OCI-LY1 (cell line): ENCODE data around the gene FHIT.

ENCODE experiments used
- H2AFZ ChIP-seq: fragments of 200-600 bp; sonication (generic), shearing (Covaris generic); 2 replicates; pipeline ENCODE4 v1.6.0; 2014; ENCODE audit warnings: antibody characterized with exemption, mild to moderate bottlenecking, low read length
- H3F3A ChIP-seq: fragments of 200-600 bp; sonication (generic), shearing (Covaris generic); 2 replicates; pipeline ENCODE4 v1.6.0; 2014; ENCODE audit warnings: mild to moderate bottlenecking, antibody characterized with exemption, low read length, moderate library complexity; ENCODE audit not compliant: insufficient read depth
- H3K27ac ChIP-seq: fragments of 200-600 bp; sonication (generic); 2 replicates; pipeline ENCODE4 v1.5.1; 2014; ENCODE audit warnings: low read length, mixed run types, mild to moderate bottlenecking, low read depth; ENCODE audit not compliant: poor library complexity, severe bottlenecking
- H3K27me3 ChIP-seq: fragments of 200-600 bp; sonication (generic); 2 replicates; pipeline ENCODE4 v1.6.0; 2014; ENCODE audit warnings: antibody characterized with exemption, mild to moderate bottlenecking, low read length, moderate library complexity; ENCODE audit not compliant: insufficient read depth
- H3K36me3 ChIP-seq: fragments of 200-600 bp; sonication (generic); 2 replicates; pipeline ENCODE4 v1.6.1; 2014; ENCODE audit warnings: mild to moderate bottlenecking, antibody characterized with exemption, low read length, moderate library complexity, mixed read lengths; ENCODE audit not compliant: insufficient read depth
- H3K4me1 ChIP-seq: fragments of 200-600 bp; sonication (generic); 2 replicates; pipeline ENCODE4 v1.5.1; 2014; ENCODE audit warnings: mild to moderate bottlenecking, low read length, moderate library complexity; ENCODE audit not compliant: insufficient read depth, severe bottlenecking
- H3K4me2 ChIP-seq: fragments of 200-600 bp; sonication (generic), shearing (Covaris generic); 2 replicates; pipeline ENCODE4 v1.6.1; 2014; ENCODE audit warnings: low read length
- H3K4me3 ChIP-seq: fragments of 200-600 bp; sonication (generic); 2 replicates; pipeline ENCODE4 v1.5.1; 2014; ENCODE audit warnings: low read length, low read depth, mild to moderate bottlenecking, mixed read lengths; ENCODE audit not compliant: poor library complexity, severe bottlenecking
- H3K79me2 ChIP-seq: fragments of 200-600 bp; shearing (Covaris generic); 2 replicates; pipeline ENCODE4 v1.6.1; 2016; ENCODE audit warnings: mixed run types, low read length, mixed read lengths; ENCODE audit not compliant: insufficient read depth
- H3K9ac ChIP-seq: fragments of 200-600 bp; sonication (generic), shearing (Covaris generic); 2 replicates; pipeline ENCODE4 v1.6.1; 2014; ENCODE audit warnings: mild to moderate bottlenecking, low read length, mixed read lengths
- H3K9me2 ChIP-seq: fragments of 200-600 bp; sonication (generic), shearing (Covaris generic); 2 replicates; pipeline ENCODE4 v1.6.1; 2014; ENCODE audit warnings: low read depth, mild to moderate bottlenecking, low read length, mixed read lengths
- H3K9me3 ChIP-seq: fragments of 200-600 bp; shearing (Covaris generic); 2 replicates; pipeline ENCODE4 v1.6.1; 2014; ENCODE audit warnings: low read length, mixed read lengths
- H4K20me1 ChIP-seq: fragments of 200-600 bp; sonication (generic), shearing (Covaris generic); 2 replicates; pipeline ENCODE4 v1.6.0; 2016; ENCODE audit warnings: mild to moderate bottlenecking, low read length; ENCODE audit not compliant: insufficient read depth
- EZH2 ChIP-seq: fragments of 200-600 bp; sonication (generic), shearing (Covaris generic); IDR thresholded peaks from 2 replicates; pipeline ENCODE4 v1.8.0; 2017; ENCODE audit warnings: borderline replicate concordance, mixed run types, mild to moderate bottlenecking, antibody characterized with exemption, low read length, moderate library complexity, mixed read lengths
- TF ChIP-seq, protein P1 (sequence below): fragments of 200-600 bp; sonication (generic), shearing (Covaris generic); IDR thresholded peaks from 2 replicates; pipeline ENCODE4 v1.5.1; 2017; ENCODE audit warnings: mild to moderate bottlenecking, antibody characterized with exemption, low read length, moderate library complexity, mixed read lengths

Gene FHIT

DNA sequence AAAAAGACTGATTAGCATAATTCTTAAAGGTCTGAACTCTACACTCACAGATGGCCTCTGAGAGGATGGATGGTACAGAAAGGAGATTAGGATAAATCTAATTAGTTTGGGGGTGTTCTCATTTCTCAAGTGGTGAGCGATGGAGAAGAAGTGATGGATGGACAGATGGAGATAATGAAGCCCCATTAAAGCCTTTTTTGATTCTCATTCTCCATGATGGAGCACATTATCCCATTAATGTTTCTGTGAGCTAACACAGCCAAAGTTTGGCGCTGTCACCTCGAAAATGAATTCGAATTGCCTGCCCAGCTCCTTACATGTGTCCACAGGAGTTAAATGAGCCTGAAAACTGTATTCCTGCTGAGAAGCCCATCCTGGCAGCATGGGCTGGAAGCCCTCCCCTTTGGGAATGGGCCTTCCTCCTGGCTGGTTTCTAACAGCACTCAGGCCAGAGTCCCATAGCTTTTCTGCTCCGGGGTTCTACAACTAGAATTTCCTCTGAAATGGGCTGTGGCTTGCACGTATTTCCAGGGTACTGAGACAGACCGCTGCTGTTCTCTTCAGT, 1475.4 kb downstream of the FHIT start:
- Histone ChIP-seq H3K9me2 (no peaks in the 10 kb centered on the region), H3K4me2 (no peak overlapping the region), H3K27me3 (no peaks in the 10 kb centered on the region), H4K20me1 (no peaks in the 10 kb centered on the region), H3K36me3 (no peaks in the 10 kb centered on the region), H3K9ac (no peak overlapping the region), H3K4me3 (no peak overlapping the region), H3K9me3 (no peaks in the 10 kb centered on the region), H3K79me2 (no peaks in the 10 kb centered on the region), H3F3A (no peaks in the 10 kb centered on the region), H3K4me1 (no peaks in the 10 kb centered on the region), H3K27ac (no peak overlapping the region), H2AFZ (no peak overlapping the region)
- TF ChIP-seq, protein P1, sequence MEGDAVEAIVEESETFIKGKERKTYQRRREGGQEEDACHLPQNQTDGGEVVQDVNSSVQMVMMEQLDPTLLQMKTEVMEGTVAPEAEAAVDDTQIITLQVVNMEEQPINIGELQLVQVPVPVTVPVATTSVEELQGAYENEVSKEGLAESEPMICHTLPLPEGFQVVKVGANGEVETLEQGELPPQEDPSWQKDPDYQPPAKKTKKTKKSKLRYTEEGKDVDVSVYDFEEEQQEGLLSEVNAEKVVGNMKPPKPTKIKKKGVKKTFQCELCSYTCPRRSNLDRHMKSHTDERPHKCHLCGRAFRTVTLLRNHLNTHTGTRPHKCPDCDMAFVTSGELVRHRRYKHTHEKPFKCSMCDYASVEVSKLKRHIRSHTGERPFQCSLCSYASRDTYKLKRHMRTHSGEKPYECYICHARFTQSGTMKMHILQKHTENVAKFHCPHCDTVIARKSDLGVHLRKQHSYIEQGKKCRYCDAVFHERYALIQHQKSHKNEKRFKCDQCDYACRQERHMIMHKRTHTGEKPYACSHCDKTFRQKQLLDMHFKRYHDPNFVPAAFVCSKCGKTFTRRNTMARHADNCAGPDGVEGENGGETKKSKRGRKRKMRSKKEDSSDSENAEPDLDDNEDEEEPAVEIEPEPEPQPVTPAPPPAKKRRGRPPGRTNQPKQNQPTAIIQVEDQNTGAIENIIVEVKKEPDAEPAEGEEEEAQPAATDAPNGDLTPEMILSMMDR, result no peak
- no peak for TF ChIP-seq EZH2

DNA sequence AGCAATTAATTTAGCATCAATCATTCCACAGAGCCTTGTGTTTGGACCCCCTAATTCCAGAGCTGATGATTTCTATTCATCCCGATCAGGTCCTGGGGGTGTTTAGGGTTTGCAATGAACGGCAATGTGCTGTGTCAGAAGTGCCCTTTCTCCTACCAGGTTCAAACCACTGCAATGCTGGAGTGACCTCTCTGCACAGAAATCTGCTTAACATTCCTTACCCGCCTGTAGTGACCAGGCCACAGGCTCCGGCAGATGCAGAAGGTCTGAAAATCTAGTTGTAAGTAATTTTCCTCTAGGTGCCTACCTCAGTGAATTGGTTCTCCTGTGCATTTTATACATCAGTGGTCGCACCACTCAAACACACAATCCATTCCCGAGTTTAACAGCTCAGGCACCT, 1476.1 kb downstream of the FHIT start:
- no peaks in the 10 kb centered on the region for H3K9me2 ChIP-seq
- no peaks in the 10 kb centered on the region for H3K27me3 ChIP-seq
- H3F3A ChIP-seq, result no peaks in the 10 kb centered on the region
- H4K20me1 ChIP-seq, result no peaks in the 10 kb centered on the region
- TF ChIP-seq, protein P1, result no peak
- TF ChIP-seq EZH2, result no peak
- no peaks in the 10 kb centered on the region for H3K4me1 ChIP-seq
- H3K27ac ChIP-seq, result no peak overlapping the region
- H3K79me2 ChIP-seq, result no peaks in the 10 kb centered on the region
- no peak overlapping the region for H3K4me2 ChIP-seq
- H3K36me3 ChIP-seq, result no peaks in the 10 kb centered on the region
- H2AFZ ChIP-seq, result no peak overlapping the region
- H3K4me3 ChIP-seq, result no peak overlapping the region
- H3K9ac ChIP-seq, result no peak overlapping the region
- no peaks in the 10 kb centered on the region for H3K9me3 ChIP-seq

DNA sequence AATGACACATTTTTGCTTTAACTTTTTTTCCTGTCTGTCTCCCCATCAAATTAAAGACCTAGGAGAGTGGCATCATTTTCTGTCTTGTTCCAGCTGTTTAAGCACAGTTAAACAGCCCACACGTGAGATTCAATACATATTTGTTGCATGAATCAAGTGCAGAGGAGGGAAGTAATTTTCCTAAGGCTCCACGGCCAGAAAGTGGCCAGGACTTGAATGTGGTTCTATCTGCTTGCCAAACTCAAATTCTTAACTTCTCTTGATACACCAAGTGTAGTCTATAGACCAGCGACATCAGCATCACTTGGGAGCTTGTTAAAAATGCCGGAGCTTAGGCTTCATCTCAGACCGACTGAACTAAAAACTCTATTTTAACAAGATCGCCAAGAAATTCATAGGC, 1476.6 kb downstream of the FHIT start:
- no peaks in the 10 kb centered on the region for H3F3A ChIP-seq
- H3K4me3 ChIP-seq, result no peak overlapping the region
- no peak overlapping the region for H2AFZ ChIP-seq
- no peaks in the 10 kb centered on the region for H3K79me2 ChIP-seq
- no peak overlapping the region for H3K27ac ChIP-seq
- no peaks in the 10 kb centered on the region for H3K36me3 ChIP-seq
- TF ChIP-seq EZH2, result no peak
- TF ChIP-seq, protein P1, result no peak
- H3K4me2 ChIP-seq, result no peak overlapping the region
- no peaks in the 10 kb centered on the region for H3K9me3 ChIP-seq
- no peaks in the 10 kb centered on the region for H3K27me3 ChIP-seq
- no peaks in the 10 kb centered on the region for H3K4me1 ChIP-seq
- H4K20me1 ChIP-seq, result no peaks in the 10 kb centered on the region
- no peak overlapping the region for H3K9ac ChIP-seq
- H3K9me2 ChIP-seq, result no peaks in the 10 kb centered on the region
